Choroid plexus epithelial cell (primary cell): ENCODE data around the gene COL5A1.

Experiments
- DNase-seq: peaks from one replicate; pipeline ENCODE4 v3.0.0-alpha.2; 2010; ENCODE audit warnings: low read depth
- H3K4me3 ChIP-seq: 2 replicates; pipeline ENCODE4 v1.5.1; 2011; ENCODE audit warnings: low read depth, mild to moderate bottlenecking, control low read depth, low read length, moderate library complexity
- TF ChIP-seq, protein P1 (sequence below): conservative IDR thresholded peaks from 2 replicates; pipeline ENCODE4 v1.5.1; 2011; ENCODE audit warnings: low read depth, mild to moderate bottlenecking, control low read depth, inconsistent platforms, low read length, moderate library complexity

Gene COL5A1

DNA sequence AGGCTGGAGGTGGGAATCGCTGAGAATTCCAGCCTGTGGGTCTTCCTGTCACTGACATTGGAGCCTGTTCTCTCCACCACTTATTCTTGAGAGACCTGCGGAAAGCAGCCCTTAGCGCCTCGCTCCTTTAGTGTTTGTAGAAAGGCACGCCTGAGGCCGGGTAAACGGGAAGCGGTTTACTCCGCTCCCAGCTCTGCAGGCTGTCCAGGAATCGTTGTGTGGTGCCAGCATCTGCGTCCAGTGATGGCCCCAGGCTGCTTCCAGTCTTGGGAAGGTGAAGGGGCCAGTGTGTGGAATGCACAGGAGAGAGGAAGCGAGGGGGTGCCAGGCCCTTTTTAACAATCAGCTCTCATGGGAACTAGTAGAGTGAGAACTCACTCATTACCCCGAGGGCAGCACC lies 194.4 kb downstream of the COL5A1 start:
- no peak for DNase-seq
- H3K4me3 ChIP-seq = no peak overlapping the region
- TF ChIP-seq, protein P1, sequence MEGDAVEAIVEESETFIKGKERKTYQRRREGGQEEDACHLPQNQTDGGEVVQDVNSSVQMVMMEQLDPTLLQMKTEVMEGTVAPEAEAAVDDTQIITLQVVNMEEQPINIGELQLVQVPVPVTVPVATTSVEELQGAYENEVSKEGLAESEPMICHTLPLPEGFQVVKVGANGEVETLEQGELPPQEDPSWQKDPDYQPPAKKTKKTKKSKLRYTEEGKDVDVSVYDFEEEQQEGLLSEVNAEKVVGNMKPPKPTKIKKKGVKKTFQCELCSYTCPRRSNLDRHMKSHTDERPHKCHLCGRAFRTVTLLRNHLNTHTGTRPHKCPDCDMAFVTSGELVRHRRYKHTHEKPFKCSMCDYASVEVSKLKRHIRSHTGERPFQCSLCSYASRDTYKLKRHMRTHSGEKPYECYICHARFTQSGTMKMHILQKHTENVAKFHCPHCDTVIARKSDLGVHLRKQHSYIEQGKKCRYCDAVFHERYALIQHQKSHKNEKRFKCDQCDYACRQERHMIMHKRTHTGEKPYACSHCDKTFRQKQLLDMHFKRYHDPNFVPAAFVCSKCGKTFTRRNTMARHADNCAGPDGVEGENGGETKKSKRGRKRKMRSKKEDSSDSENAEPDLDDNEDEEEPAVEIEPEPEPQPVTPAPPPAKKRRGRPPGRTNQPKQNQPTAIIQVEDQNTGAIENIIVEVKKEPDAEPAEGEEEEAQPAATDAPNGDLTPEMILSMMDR = no peak

DNA sequence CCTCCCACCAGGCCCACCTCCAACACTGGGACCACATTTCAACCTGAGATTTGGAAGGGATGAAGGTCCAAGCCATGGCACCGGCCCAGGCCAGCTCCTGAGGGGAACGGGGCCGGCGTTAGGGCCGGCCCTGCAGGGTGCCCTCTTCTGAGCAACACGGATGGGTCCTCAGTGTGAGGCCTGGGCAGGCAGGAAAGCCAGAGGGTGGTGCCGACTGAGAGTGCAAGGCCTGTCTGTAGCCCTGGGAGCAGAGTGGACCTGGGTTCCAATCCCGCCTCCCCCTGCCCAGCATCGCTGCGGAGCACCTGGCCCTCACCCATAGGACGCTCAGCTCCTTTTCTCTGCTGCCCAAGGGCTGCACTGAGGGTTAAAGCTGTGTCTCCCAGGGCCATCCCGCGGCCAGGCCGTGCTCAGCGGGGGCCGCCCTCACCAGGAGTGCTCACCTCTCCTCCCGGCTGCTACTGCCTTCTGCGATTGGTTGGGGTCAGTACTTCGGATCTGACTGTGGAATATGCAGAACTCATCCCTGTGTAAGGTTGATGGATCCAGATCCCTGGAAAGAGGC lies 194.9 kb downstream of the COL5A1 start:
- H3K4me3 ChIP-seq = no peak overlapping the region
- DNase-seq = no peak
- TF ChIP-seq, protein P1 = no peak

DNA sequence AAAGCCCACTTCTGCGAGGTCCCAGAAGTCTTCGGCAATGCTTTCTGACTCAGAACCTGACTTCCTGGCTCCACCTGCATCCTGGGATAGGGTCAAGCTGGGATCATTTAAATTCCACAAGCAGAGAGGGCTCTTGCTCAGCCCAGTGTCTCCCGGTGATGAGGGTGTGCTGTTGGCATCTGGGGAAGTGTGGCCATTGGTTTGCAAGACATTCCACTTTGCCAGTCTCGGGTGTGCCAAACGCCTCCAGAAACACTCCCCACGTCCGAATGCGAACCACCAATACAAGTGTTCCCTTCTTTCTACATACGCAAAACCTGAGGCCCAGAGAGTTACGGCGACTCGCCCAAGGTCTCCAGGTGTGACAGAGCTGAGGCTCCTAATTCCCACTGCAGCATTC lies 195.9 kb downstream of the COL5A1 start:
- no peak overlapping the region for H3K4me3 ChIP-seq
- TF ChIP-seq, protein P1 = no peak
- peak; percentile 29 for DNase-seq

DNA sequence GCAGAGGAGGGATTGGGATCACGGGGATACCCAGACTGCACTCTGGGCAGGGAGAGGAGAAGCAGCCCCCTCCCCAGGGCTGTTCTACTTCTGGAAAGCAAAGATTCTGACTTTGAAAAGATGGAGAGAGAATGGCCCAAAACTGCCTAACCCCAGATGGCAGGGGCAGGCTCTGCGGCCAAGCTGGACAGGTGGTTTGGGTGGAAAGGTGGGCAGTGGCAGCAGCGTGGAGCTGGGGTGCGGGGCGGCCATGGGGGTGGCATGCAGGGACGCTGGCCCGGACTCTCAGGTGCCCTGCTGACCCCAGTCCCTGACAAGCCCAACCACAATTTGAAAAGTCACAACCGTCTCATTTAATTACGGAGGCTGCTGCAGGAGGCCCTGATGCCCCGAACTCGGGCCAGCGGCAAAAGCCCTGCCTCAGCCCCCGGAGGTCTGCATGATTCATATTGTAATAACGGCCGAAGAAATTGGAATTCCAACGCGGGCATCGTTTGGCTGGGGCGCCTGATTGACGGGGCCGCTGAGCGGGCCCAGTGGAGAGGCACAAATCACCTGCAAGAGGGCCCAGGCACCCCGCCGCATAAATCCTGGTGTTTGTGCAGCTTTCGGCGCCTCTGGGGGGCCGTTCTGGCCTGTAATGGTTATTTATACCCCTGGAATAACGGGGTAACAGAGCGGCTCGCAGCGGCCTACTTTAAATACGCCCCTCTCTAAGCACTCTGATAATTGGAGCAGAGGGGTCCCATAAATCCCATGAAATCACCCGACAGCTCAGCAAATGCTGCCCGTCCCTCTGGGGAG lies 197.2 kb downstream of the COL5A1 start:
- no peak overlapping the region for H3K4me3 ChIP-seq
- no peak for DNase-seq
- TF ChIP-seq, protein P1 = no peak

DNA sequence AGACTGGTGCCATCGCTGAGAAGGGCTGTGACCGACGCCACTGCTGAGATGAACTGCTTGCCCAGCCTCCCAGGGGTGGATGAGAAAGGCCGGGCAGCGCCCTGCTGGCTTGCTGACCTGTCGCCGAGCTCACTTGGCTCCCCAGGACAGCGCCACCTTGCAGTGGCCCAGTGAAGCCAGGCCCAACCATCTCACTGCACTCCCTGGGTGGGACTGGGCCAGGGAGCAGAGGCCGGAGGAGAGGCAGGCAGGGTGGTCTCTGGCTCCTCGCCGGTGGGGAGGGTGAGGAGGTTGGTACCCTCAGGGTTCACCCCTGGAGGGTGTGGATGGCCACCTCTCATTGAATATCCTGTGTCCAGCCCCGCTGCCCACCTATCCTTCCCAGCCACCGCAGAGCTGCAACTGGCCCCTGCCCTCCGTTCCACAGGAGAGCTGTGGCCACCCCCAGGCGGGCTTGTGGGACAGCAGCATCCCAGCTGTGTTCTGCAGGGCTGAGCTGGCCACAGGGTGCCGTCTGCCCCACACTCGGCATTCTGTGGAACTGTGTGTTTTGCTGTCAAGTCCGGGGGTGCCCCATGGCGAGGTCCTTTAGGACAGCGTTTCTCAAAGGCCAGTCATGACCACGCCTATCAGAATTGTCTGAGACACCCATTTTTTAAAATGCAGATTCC lies 198.0 kb downstream of the COL5A1 start:
- TF ChIP-seq, protein P1 = peak; percentile 28
- H3K4me3 ChIP-seq = no peak overlapping the region
- DNase-seq = no peak

DNA sequence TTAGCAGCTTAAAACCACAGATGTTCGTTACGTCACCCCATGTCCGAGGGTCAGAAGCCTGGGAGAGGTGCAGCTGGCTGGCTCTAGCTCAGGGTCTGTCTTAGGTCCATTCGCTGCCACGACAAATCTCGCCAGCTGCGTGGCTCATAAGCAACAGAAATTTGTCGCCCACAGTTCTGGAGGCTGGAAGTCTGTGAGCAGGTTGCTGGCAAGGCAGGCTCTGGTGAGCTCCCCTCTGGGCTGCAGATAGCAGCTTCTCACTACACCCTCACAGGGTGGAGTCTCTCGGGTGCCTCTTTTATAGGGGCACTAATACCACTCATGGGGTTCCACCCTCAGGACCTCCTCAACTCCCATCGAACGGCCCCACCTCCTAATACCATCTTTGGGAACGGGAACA lies 198.9 kb downstream of the COL5A1 start:
- H3K4me3 ChIP-seq = no peak overlapping the region
- TF ChIP-seq, protein P1 = no peak
- DNase-seq = no peak
